ENCODE measurements around the gene HSPA8.
A peak's percentile ranks its signal among the peaks of the same experiment; 100 is the strongest.

Gene HSPA8

DNA sequence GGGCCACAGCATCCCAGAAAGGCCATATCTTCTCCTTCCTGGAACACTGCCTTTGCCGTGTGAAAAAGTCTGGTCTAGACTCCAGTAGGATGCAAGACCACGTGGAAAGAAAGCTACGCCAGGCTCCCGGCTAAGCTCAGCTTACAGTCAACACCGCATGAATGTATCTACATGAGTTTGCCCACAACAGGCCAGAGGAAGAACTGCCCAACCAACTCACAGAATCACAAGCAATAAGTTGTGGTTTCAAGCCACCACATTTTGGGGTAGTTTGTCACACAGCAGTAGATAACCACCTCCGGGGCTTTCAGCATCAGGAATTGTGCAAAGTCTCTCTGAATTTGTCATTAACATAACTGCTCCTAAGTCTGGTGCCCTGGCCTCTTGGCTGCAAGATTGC is 27.3 kb downstream of the HSPA8 start:
- in situ Hi-C loops (cut with MboI; ENCODE audit: low sequenced_read_pairs, unreplicated experiment), result no loop called here
- DNase-seq (ENCODE audit: low spot score), result no peak
- no peak for TF ChIP-seq CTCF (IDR thresholded peaks at IDR 0.05; ENCODE audit: borderline replicate concordance, control extremely low read depth, extremely low read depth, insufficient read depth, missing control alignments)

GRCh38 chr11:123033895-123034294 is 28.0 kb downstream of the HSPA8 start:
- in situ Hi-C loops (cut with MboI; ENCODE audit: low sequenced_read_pairs, unreplicated experiment), result no loop called here
- no peak for TF ChIP-seq CTCF (IDR thresholded peaks at IDR 0.05; ENCODE audit: borderline replicate concordance, control extremely low read depth, extremely low read depth, insufficient read depth, missing control alignments)
- no peak for DNase-seq (ENCODE audit: low spot score)

DNA sequence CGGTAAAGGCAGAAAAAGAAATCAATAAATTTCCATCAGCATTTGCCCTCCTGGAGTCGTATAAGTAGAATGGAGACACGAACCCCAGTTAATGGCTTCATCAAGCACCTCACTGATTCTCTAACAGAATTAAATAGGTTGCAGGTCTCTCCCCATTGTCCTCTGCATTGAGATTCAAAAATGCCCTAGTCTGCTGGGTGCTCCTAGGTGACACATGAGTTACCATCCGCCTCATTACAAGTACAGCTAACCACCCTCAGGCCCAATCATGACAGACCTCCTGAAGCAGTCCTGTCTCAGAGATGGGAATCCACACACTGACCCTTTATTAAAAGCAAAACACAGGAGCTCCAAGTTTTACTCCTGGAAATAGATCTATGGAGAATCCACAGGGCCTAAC is 31.4 kb downstream of the HSPA8 start:
- in situ Hi-C loops (cut with MboI; ENCODE audit: low sequenced_read_pairs, unreplicated experiment), result no loop called here

DNA sequence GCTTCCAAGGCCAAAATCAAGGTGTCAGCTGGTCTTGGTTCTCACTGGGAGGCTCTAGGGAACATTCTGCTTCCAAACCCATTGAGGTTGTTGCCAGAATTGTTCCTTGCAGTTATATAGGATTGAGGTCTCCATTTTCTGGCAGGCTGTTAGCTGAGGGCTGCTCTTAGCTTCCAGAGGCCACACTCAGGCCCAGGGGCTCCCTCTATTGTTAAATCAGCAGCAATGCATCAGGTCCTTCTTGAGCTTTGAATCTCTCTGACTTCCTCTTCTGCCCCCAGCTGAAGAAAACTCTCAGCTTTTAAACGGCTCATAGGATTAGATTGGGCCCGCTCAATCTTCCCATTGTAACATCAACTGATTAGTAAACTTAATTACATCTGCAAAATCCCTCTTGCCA is 41.0 kb downstream of the HSPA8 start:
- TF ChIP-seq CTCF (IDR thresholded peaks at IDR 0.05; ENCODE audit: borderline replicate concordance, control extremely low read depth, extremely low read depth, insufficient read depth, missing control alignments), result peak; percentile 66
- in situ Hi-C loops (cut with MboI; ENCODE audit: low sequenced_read_pairs, unreplicated experiment), result loop anchor here (5.0 to 25.0 kb wide), 2 partner anchors 159 to 409 kb away; no protein-coding TSS in a partner anchor
- peak; percentile 79 for DNase-seq (ENCODE audit: low spot score)

More for the DNA sequence above, 31.4 kb downstream of the HSPA8 start:
- DNase-seq (ENCODE audit: low spot score), result no peak
- no peak for TF ChIP-seq CTCF (IDR thresholded peaks at IDR 0.05; ENCODE audit: borderline replicate concordance, control extremely low read depth, extremely low read depth, insufficient read depth, missing control alignments)

GRCh38 chr11:123018702-123019101 is 43.2 kb downstream of the HSPA8 start:
- in situ Hi-C loops (cut with MboI; ENCODE audit: low sequenced_read_pairs, unreplicated experiment), result loop anchor here (25.0 kb wide), 1 partner anchor 406 kb away; no protein-coding TSS in a partner anchor
- TF ChIP-seq CTCF (IDR thresholded peaks at IDR 0.05; ENCODE audit: borderline replicate concordance, control extremely low read depth, extremely low read depth, insufficient read depth, missing control alignments), result no peak
- DNase-seq (ENCODE audit: low spot score), result no peak

- no peak for TF ChIP-seq CTCF (IDR thresholded peaks at IDR 0.05; ENCODE audit: borderline replicate concordance, control extremely low read depth, extremely low read depth, insufficient read depth, missing control alignments)
- DNase-seq (ENCODE audit: low spot score), result no peak
- in situ Hi-C loops (cut with MboI; ENCODE audit: low sequenced_read_pairs, unreplicated experiment), result loop anchor here (25.0 kb wide), 1 partner anchor 399 kb away; no protein-coding TSS in a partner anchor
Measured at GRCh38 chr11:123011510-123011909, 50.4 kb downstream of the HSPA8 start.

All from GM13976 (cell line).